ENCODE data around the gene FERD3L.

Gene FERD3L

GRCh38 chr7:19101472-19101871, 43.7 kb downstream of the FERD3L start:
- no peak for DNase-seq (ENCODE audit: low read depth in 1 of 2, low spot score in 1 of 2)

- DNase-seq (ENCODE audit: low read depth in 1 of 2, low spot score in 1 of 2): no peak
Measured at GRCh38 chr7:19099924-19100323, 45.3 kb downstream of the FERD3L start.

- DNase-seq (ENCODE audit: low read depth in 1 of 2, low spot score in 1 of 2): no peak
Measured at GRCh38 chr7:19099194-19099593, 46.0 kb downstream of the FERD3L start.

GRCh38 chr7:19098510-19098909, 46.7 kb downstream of the FERD3L start:
- no peak for DNase-seq (ENCODE audit: low read depth in 1 of 2, low spot score in 1 of 2)

- DNase-seq (ENCODE audit: low read depth in 1 of 2, low spot score in 1 of 2): no peak
Measured at GRCh38 chr7:19097165-19098055, 47.8 kb downstream of the FERD3L start.

GRCh38 chr7:19095353-19095860, 49.8 kb downstream of the FERD3L start:
- no peak for DNase-seq (ENCODE audit: low read depth in 1 of 2, low spot score in 1 of 2)

Measured in activated T-helper 1 cell treated with anti-CD3 and anti-CD28 coated beads, Interleukin-2, amount 50 U/mL, for 16 hours (primary cell).